ENCODE data around the gene SIDT1. TPM values are rescaled to one million over a fixed set of nuclear protein-coding genes. Genes with fewer than 3 reads are reported as not detected.

Gene SIDT1
- 3.2 TPM for polyA plus RNA-seq (2012; ENCODE audit: insufficient read depth, insufficient read length)

GRCh38 chr3:113531826-113532697, at the start of gene SIDT1:
TSS of gene SIDT1 (plus strand) at chr3:113532555. CDS start at chr3:113533022, 467 bp downstream.
- H3K4me3 ChIP-seq (ENCODE audit: low read length), result peak within 1 kb of the TSS; percentile 78
- DNase-seq (ENCODE audit: low read depth, low spot score), result peak; percentile 71

DNA sequence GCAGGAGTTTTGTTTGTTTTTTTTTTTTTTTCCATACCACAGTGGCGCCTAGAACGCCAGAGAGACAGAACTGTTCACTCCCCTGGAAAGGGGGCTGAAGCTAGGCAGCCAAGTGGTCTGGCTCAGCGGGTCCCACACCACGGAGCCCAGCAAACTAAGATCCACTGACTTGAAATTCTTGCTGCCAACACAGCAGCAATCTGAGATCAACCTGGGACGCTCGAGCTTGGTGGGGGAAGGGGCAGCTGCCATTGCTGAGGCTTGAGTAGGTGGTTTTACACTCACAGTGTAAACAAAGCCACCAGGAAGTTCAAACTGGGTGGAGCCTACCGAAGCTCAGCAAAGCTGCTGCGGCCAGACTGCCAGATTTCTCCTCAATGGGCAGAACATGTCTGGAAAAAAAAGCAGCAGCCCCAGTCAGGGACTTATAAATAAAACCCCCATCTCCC, 47.2 kb upstream of the SIDT1 start:
- DNase-seq (ENCODE audit: low read depth, low spot score), result no peak
- no peak overlapping the region for H3K4me3 ChIP-seq (ENCODE audit: low read length)

DNA sequence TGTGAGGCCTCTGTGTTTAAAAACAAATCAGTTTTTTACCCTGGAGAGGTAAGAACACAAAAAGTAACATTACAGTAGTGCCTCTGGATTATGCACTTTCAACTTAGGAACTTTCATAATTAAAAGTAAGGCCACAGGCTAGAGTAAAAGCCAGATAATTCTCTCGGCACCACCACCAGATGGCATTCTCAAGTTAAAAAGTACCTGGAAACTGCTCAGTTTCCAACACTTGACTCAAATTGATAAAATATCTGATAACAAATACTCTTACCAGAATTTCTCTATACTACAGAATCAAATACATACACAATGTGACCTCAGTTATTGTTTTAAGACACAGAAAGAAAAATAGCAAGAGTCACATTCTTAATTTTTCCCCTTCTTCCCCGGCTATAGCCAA, 37.3 kb upstream of the SIDT1 start:
- H3K4me3 ChIP-seq (ENCODE audit: low read length), result no peak overlapping the region
- DNase-seq (ENCODE audit: low read depth, low spot score), result peak; percentile 50

GRCh38 chr3:113496924-113497323, 35.4 kb upstream of the SIDT1 start:
- DNase-seq (ENCODE audit: low read depth, low spot score), result no peak
- no peak overlapping the region for H3K4me3 ChIP-seq (ENCODE audit: low read length)

- DNase-seq (ENCODE audit: low read depth, low spot score), result no peak
- H3K4me3 ChIP-seq (ENCODE audit: low read length), result no peak overlapping the region
These were observed 33.9 kb upstream of the SIDT1 start for GRCh38 chr3:113498221-113499005.

GRCh38 chr3:113499081-113499480, 33.3 kb upstream of the SIDT1 start:
- no peak overlapping the region for H3K4me3 ChIP-seq (ENCODE audit: low read length)
- DNase-seq (ENCODE audit: low read depth, low spot score), result no peak

DNA sequence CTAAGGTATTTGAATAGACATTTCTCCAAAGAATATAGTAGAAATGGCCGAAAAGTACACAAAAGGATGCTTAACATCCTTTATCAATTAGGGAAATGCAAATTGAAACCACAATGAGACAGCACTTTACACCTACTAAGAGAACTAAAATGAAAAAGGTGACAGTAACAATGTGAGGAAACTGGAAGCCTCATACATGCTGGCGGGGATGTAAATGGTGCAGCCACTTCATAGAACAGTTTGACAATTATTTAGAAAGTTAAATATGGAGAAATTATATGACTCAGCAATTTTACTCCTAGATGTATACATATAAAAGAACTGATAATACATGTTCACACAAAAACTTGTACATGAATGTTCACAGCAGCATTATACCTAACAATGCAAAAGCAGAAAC, 30.8 kb upstream of the SIDT1 start:
- no peak overlapping the region for H3K4me3 ChIP-seq (ENCODE audit: low read length)
- DNase-seq (ENCODE audit: low read depth, low spot score), result no peak

DNA sequence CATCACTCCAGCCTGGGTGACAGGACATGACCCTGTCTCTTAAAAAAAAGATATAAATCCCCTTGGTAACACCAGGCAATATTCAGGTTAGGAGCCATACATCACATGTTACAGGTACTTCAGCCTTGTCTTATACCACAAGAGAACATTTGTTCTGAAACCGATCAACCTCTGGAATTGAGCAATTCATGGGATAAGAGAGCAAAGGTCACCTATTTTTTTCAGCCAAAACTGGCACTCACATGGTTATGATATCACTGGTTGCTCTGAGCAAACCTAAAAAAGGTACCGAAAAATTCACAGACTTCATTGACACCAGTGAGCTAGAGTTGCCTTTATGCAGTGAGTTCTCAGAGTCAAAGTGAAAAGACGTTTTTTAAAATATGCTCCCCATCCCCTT, 26.5 kb upstream of the SIDT1 start:
- no peak for DNase-seq (ENCODE audit: low read depth, low spot score)
- no peak overlapping the region for H3K4me3 ChIP-seq (ENCODE audit: low read length)

- DNase-seq (ENCODE audit: low read depth, low spot score), result no peak
- H3K4me3 ChIP-seq (ENCODE audit: low read length), result no peak overlapping the region
These were observed 24.8 kb upstream of the SIDT1 start for GRCh38 chr3:113507501-113508067.

- DNase-seq (ENCODE audit: low read depth, low spot score), result no peak
These were observed 23.4 kb upstream of the SIDT1 start for GRCh38 chr3:113508966-113509365.

DNA sequence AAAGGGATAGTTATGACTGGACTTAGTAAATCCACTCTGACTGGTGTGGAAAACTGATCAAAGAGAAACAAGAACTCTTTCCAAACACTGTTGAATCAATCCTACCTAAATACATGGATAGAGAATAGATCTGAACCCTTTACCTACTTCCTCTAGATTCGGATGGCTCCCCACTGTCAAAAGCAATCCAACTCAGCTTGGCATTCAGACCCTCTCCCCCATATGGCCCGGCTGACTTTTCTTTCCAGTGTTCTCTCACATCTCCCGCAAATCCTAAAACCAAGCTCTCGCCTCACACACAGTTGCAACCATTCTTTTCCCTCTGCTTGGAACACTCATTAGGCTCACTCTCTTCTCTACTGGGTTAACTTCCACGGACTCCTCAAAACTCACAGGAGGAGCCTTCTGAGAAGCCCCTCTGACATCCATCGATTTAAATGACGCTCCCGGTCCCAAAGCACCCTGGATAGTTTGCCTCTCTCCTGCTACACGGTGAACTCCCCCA, 18.0 kb upstream of the SIDT1 start:
- H3K4me3 ChIP-seq (ENCODE audit: low read length), result peak overlapping the region; percentile 76
- no peak for DNase-seq (ENCODE audit: low read depth, low spot score)

More at GRCh38 chr3:113508966-113509365, 23.4 kb upstream of the SIDT1 start:
- no peak overlapping the region for H3K4me3 ChIP-seq (ENCODE audit: low read length)

DNA sequence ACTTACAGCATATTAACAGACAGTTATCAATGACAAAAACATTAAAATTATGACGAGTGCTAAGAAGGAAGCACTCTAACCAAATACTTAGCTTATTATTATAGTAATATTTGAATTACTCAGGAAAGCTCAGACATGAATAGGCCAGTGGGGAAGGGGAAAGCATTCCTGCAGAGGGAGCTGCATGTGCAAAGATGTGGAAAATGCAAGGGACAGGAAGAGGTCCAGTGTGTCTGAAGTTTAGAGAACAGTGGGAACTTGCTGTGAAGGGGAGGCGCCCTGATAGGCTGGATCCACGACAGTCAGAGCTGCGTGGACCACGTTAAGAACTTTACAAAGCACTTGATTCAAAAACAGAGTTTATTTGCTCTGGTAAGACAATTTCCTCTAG, 16.2 kb upstream of the SIDT1 start:
- H3K4me3 ChIP-seq (ENCODE audit: low read length), result no peak overlapping the region

GRCh38 chr3:113521981-113522380, 10.4 kb upstream of the SIDT1 start:
- no peak for DNase-seq (ENCODE audit: low read depth, low spot score)

More for the DNA sequence above, 16.2 kb upstream of the SIDT1 start:
- DNase-seq (ENCODE audit: low read depth, low spot score), result no peak

GRCh38 chr3:113523241-113523640, 9.1 kb upstream of the SIDT1 start:
- H3K4me3 ChIP-seq (ENCODE audit: low read length), result no peak overlapping the region
- DNase-seq (ENCODE audit: low read depth, low spot score), result no peak

More at GRCh38 chr3:113521981-113522380, 10.4 kb upstream of the SIDT1 start:
- H3K4me3 ChIP-seq (ENCODE audit: low read length), result no peak overlapping the region

DNA sequence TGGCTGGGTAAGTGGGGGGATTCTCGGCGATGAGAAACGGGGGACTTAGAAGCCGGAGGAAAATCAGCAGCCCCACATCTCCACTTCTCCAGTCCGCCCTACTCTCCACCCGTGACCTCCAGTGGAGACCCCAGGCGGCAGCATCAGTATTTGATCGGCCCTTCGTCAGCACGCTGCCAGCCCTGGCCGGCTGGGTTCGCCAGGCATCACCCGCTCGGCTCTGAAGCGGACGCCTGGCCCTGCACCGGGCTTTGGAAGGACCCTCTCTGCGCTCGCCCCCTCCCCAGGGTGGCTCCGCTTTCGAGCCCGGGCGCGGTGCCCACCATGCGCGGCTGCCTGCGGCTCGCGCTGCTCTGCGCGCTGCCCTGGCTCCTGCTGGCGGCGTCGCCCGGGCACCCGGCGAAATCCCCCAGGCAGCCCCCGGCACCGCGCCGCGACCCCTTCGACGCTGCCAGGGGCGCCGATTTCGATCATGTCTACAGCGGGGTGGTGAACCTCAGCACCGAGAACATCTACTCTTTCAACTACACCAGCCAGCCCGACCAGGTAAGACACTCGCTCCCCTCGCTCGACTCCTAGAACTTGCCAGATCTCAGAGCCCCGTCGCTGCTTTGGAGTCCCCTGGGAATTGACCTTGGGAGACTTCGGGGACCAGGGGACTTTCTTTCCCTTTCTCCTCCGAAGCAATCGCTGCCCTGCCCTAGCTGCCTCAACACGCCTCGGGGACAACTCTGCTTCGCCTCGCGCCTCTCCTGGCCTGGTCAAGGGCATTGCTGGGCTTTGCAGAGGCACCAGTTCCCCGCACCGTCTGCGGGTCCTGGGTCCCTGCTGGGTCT, 561 bp downstream of the SIDT1 start:
- DNase-seq (ENCODE audit: low read depth, low spot score), result peak; percentile 23

GRCh38 chr3:113533534-113533892, 1.2 kb downstream of the SIDT1 start:
- peak overlapping the region; percentile 78 for H3K4me3 ChIP-seq (ENCODE audit: low read length)
- DNase-seq (ENCODE audit: low read depth, low spot score), result no peak

More for the DNA sequence above, 561 bp downstream of the SIDT1 start:
- H3K4me3 ChIP-seq (ENCODE audit: low read length), result peak overlapping the region; percentile 78

DNA sequence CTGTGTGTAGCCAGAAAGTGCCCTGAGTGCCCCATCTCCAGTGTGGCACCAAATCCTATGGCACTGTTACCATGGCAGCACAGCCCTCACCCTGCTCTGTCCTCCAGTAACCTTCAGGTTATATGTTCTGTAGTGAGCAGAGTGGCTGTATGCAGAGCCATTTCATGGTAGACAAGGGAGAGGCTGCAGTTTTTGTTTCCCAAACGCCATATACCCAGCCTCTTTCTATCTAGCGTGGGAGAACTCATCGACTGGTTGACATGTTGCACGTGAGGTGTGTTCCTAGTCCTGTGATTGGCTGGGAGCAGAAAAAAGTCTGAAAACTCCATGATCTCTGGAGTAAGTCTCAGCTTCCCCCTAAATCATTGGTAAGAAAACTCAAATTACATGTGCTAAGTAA, 2.0 kb downstream of the SIDT1 start:
- no peak overlapping the region for H3K4me3 ChIP-seq (ENCODE audit: low read length)
- DNase-seq (ENCODE audit: low read depth, low spot score), result no peak

GRCh38 chr3:113535898-113536297, 3.5 kb downstream of the SIDT1 start:
- no peak overlapping the region for H3K4me3 ChIP-seq (ENCODE audit: low read length)
- DNase-seq (ENCODE audit: low read depth, low spot score), result no peak

- no peak overlapping the region for H3K4me3 ChIP-seq (ENCODE audit: low read length)
- DNase-seq (ENCODE audit: low read depth, low spot score), result no peak
These were observed 4.3 kb downstream of the SIDT1 start for GRCh38 chr3:113536627-113537101.
